Endothelial cell of umbilical vein (primary cell): ENCODE measurements around the gene TPSG1. TPM values are rescaled to one million over a fixed set of nuclear protein-coding genes. Genes with fewer than 3 reads are reported as not detected.

ENCODE experiments used
- BruUV-seq: library from RNA; stranded (reverse); fragments of 400-500 nt; replicated peaks from 2 replicates; lab custom pipeline; 2021; lab: Mats Ljungman, UMichigan
- CTCF ChIA-PET: fragments of 300-600, 350-600 bp; sonication (Branson Sonifier 250); formaldehyde crosslinking; loops from one replicate; lab custom pipeline; 2021; ENCODE audit warnings: antibody characterized with exemption, inconsistent platforms; lab: Charles Lee
- POLR2A ChIA-PET: fragments of 300-600, 350-600 bp; sonication (Branson Sonifier 250); formaldehyde crosslinking; loops from one replicate; lab custom pipeline; 2021; ENCODE audit warnings: antibody characterized with exemption, inconsistent platforms; lab: Charles Lee
- DNase-seq: peaks from one replicate; pipeline ENCODE4 v3.0.0-alpha.2; 2011; ENCODE audit warnings: low read depth, low spot score
- FAIRE-seq: peaks from 2 replicates; lab custom pipeline; 2011; peaks lifted over from hg19 to GRCh38; lab: Jason Lieb, UNC
- H2AFZ ChIP-seq: 2 replicates; pipeline ENCODE4 v1.6.0; 2012; ENCODE audit warnings: low read depth, low read length, control low read depth, inconsistent platforms
- H3K27ac ChIP-seq: 2 replicates; pipeline ENCODE4 v1.5.1; 2011; ENCODE audit warnings: low read depth, mild to moderate bottlenecking, control low read depth, low read length, moderate library complexity; ENCODE audit not compliant: insufficient read depth
- H3K27me3 ChIP-seq, 2 experiments: 2 replicates each; pipeline versions ENCODE4 v1.6.0 to v1.6.1; 2011; ENCODE audit warnings: low read length in 2 of 2, mixed read lengths in 1 of 2; ENCODE audit not compliant: control insufficient read depth in 2 of 2, insufficient read depth in 2 of 2
- H3K36me3 ChIP-seq, 2 experiments: 2 replicates in 1 of 2; 3 replicates in 1 of 2; pipeline ENCODE4 v1.5.1; 2011; ENCODE audit warnings: low read length in 2 of 2, mild to moderate bottlenecking in 1 of 2, moderate library complexity in 1 of 2; ENCODE audit not compliant: control insufficient read depth in 2 of 2, insufficient read depth in 2 of 2; ENCODE audit errors: extremely low read depth in 1 of 2
- H3K4me1 ChIP-seq: 3 replicates; pipeline ENCODE4 v1.5.1; 2011; ENCODE audit warnings: mild to moderate bottlenecking, low read length; ENCODE audit not compliant: control insufficient read depth, insufficient read depth; ENCODE audit errors: extremely low read depth
- H3K4me2 ChIP-seq: 2 replicates; pipeline ENCODE4 v1.6.1; 2011; ENCODE audit warnings: low read length, control low read depth, mixed read lengths; ENCODE audit not compliant: insufficient read depth
- H3K4me3 ChIP-seq, 3 experiments: fragments of 200-600 bp in 1 of 3; sonication (generic), shearing (Covaris generic) in 1 of 3; replicated peaks in 1 of 3; 2 replicates each; pipeline ENCODE4 v1.5.1; 2011 to 2016; ENCODE audit warnings: control low read depth in 3 of 3, low read length in 3 of 3, mild to moderate bottlenecking in 2 of 3, inconsistent platforms in 1 of 3, low read depth in 1 of 3, moderate library complexity in 1 of 3; ENCODE audit not compliant: insufficient read depth in 1 of 3
- H3K79me2 ChIP-seq: 2 replicates; pipeline ENCODE4 v1.6.0; 2012; ENCODE audit warnings: low read length, inconsistent platforms; ENCODE audit not compliant: control insufficient read depth, insufficient read depth
- H3K9ac ChIP-seq: replicated peaks from 2 replicates; pipeline ENCODE3; 2011; ENCODE audit warnings: low read length, control low read depth; ENCODE audit not compliant: insufficient read depth; ENCODE audit errors: extremely low read depth
- H3K9me1 ChIP-seq: replicated peaks from 3 replicates; pipeline ENCODE4 v1.6.0; 2011; ENCODE audit warnings: mild to moderate bottlenecking, low read length; ENCODE audit not compliant: control insufficient read depth, insufficient read depth; ENCODE audit errors: extremely low read depth
- H3K9me3 ChIP-seq: replicated peaks from 2 replicates; pipeline ENCODE4 v1.5.1; 2012; ENCODE audit warnings: low read length, inconsistent platforms; ENCODE audit not compliant: control insufficient read depth, insufficient read depth
- H4K20me1 ChIP-seq: replicated peaks from 2 replicates; pipeline ENCODE3; 2011; ENCODE audit warnings: mild to moderate bottlenecking, low read length; ENCODE audit not compliant: control insufficient read depth, insufficient read depth; ENCODE audit errors: extremely low read depth
- EZH2 ChIP-seq: IDR thresholded peaks from 2 replicates; pipeline ENCODE4 v1.6.1; 2012; ENCODE audit warnings: borderline replicate concordance, low read depth, mild to moderate bottlenecking, moderate library complexity, low read length, inconsistent platforms; ENCODE audit not compliant: severe bottlenecking
- FOS ChIP-seq: IDR thresholded peaks from 2 replicates; pipeline ENCODE4 v1.6.1; 2011; ENCODE audit warnings: mild to moderate bottlenecking, low read length, moderate library complexity, borderline replicate concordance; ENCODE audit not compliant: insufficient read depth
- JUN ChIP-seq: IDR thresholded peaks from 2 replicates; pipeline ENCODE4 v1.6.1; 2011; ENCODE audit warnings: borderline replicate concordance, low read depth; ENCODE audit not compliant: insufficient read length, insufficient read depth
- MAX ChIP-seq: IDR thresholded peaks from 2 replicates; pipeline ENCODE4 v1.6.1; 2011; ENCODE audit not compliant: insufficient read depth, insufficient read length
- POLR2A ChIP-seq: IDR thresholded peaks from 2 replicates; pipeline ENCODE4 v1.6.1; 2012; ENCODE audit warnings: low read depth, mild to moderate bottlenecking, control low read depth, low read length
- POLR2AphosphoS5 ChIP-seq: IDR thresholded peaks from 2 replicates; pipeline ENCODE4 v1.6.1; 2012; ENCODE audit warnings: low read depth, mild to moderate bottlenecking, control low read depth, low read length, moderate library complexity; ENCODE audit not compliant: insufficient read depth
- dilution Hi-C: fragments of 300-500 bp; cut with MboI; formaldehyde crosslinking; loops from one replicate; pipeline ENCODE4 v1.15.0; 2019; ENCODE audit warnings: low sequenced_read_pairs; ENCODE audit not compliant: extremely low pct_ligation_motif_present
- intact Hi-C: fragments of 100-400 bp; cut with micrococcal nuclease; formaldehyde crosslinking; loops from one replicate; pipeline ENCODE4 v1.10.0; 2022
- polyA plus RNA-seq, 4 experiments: library from polyadenylated mRNA; depleted of rRNA in 3 of 4; stranded (reverse) in 3 of 4; unstranded in 1 of 4; fragments of >200 nt; gene quantifications; 2 replicates each; pipeline versions ENCODE4 v1.2.1 to v1.2.3, GENCODE V29; 2011 to 2012; ENCODE audit warnings: missing spikeins in 1 of 4
- total RNA-seq: library from RNA; stranded (reverse); gene quantifications from 2 replicates; pipeline ENCODE4 v1.2.3, GENCODE V29; 2021
- TF ChIP-seq, protein P1 (sequence below), 2 donors: IDR thresholded peaks; 1 replicate in 1 of 2; 2 replicates in 1 of 2; pipeline ENCODE4 v1.5.1; 2011; ENCODE audit warnings: low read length in 2 of 2, mild to moderate bottlenecking in 2 of 2, moderate library complexity in 2 of 2, control low read depth in 1 of 2, inconsistent platforms in 1 of 2, low read depth in 1 of 2; ENCODE audit not compliant: insufficient read depth in 1 of 2; ENCODE audit errors: extremely low read depth in 1 of 2

The TPSG1 gene
- total and polyA plus RNA-seq, 2 donors (not counting 3 experiments of a cell fraction or from before 2014, with no cell fraction given) = not detected

- H3K27me3 ChIP-seq = peaks cover 13 to 14% of the 10 kb centered on the region in 2 experiments
- no peak overlapping the region for H3K27ac ChIP-seq
- H3K9me1 ChIP-seq = no peaks in the 10 kb centered on the region
- TF ChIP-seq FOS (no peak), POLR2AphosphoS5 (no peak), JUN (no peak), POLR2A (no peak)
- H3K9ac ChIP-seq = no peak overlapping the region
- dilution Hi-C loops (no loop called here), intact Hi-C loops (no loop called here)
- H4K20me1 ChIP-seq = no peaks in the 10 kb centered on the region
- FAIRE-seq = no peak
- H3K4me3 ChIP-seq = no peak overlapping the region
- DNase-seq = no peak
- no peaks in the 10 kb centered on the region for H3K4me1 ChIP-seq
- H3K4me2 ChIP-seq = no peak overlapping the region
- ChIA-PET POLR2A (no interaction called here), CTCF (no interaction called here)
- H3K79me2 ChIP-seq = no peaks in the 10 kb centered on the region
- no peaks in the 10 kb centered on the region for H3K36me3 ChIP-seq
- no peaks in the 10 kb centered on the region for H3K9me3 ChIP-seq
- H2AFZ ChIP-seq = no peak overlapping the region
- BruUV-seq = no TSS peak
Measured at GRCh38 chr16:1265090-1265630, 40.1 kb upstream of the TPSG1 start.

DNA sequence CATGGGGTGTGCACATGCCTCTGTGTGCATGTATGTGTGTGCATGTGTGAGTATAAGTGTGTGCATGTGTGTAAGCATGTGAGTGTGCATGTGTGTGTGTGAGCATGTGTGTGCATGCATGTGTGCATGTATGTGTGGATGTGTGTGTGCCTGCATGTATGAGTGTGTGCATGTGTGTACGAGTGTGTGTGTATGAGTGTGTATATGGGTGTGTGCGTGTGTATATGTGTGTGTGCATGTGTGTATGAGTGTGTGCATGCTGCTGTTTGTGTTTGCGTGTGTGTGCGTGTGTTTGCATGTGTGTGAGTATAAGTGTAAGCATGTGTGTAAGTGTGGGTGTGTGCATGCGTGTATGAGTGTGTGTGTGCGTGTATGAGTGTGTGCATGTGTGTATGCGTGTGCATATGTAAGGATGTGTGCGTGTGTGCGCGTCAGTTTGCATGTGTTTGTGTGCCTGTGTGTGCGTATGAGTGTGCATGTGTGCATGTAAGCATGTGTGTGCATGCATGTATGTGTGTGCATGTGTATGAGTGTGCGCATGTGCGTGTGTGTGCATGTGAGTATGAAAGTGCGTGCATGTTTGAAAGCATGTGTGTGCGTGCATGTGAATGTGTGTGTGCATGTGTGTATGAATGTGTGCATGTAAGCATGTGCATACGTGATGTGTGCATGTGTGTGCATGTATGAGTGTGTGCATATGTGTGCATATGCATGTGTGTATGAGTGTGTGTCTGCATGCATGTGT, 39.4 kb upstream of the TPSG1 start:
- Histone ChIP-seq H3K4me2 (no peak overlapping the region), H3K27ac (no peak overlapping the region), H3K4me3 (no peak overlapping the region), H3K9me3 (no peaks in the 10 kb centered on the region), H3K36me3 (no peaks in the 10 kb centered on the region), H3K4me1 (no peaks in the 10 kb centered on the region), H2AFZ (no peak overlapping the region), H3K9me1 (no peaks in the 10 kb centered on the region), H3K79me2 (no peaks in the 10 kb centered on the region), H3K27me3 (peaks cover 16 to 19% of the 10 kb centered on the region in 2 experiments), H4K20me1 (no peaks in the 10 kb centered on the region), H3K9ac (no peak overlapping the region)
- no peak for TF ChIP-seq JUN
- no peak for TF ChIP-seq MAX
- TF ChIP-seq, protein P1, sequence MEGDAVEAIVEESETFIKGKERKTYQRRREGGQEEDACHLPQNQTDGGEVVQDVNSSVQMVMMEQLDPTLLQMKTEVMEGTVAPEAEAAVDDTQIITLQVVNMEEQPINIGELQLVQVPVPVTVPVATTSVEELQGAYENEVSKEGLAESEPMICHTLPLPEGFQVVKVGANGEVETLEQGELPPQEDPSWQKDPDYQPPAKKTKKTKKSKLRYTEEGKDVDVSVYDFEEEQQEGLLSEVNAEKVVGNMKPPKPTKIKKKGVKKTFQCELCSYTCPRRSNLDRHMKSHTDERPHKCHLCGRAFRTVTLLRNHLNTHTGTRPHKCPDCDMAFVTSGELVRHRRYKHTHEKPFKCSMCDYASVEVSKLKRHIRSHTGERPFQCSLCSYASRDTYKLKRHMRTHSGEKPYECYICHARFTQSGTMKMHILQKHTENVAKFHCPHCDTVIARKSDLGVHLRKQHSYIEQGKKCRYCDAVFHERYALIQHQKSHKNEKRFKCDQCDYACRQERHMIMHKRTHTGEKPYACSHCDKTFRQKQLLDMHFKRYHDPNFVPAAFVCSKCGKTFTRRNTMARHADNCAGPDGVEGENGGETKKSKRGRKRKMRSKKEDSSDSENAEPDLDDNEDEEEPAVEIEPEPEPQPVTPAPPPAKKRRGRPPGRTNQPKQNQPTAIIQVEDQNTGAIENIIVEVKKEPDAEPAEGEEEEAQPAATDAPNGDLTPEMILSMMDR (IDR thresholded peaks at IDR 0.05; ENCODE audit: extremely low read depth in 1 of 2, insufficient read depth in 1 of 2, low read depth in 1 of 2, low read length in 2 of 2) = no peak
- no peak for TF ChIP-seq POLR2AphosphoS5
- no peak for TF ChIP-seq FOS
- no peak for TF ChIP-seq EZH2
- no peak for TF ChIP-seq POLR2A
- ChIA-PET CTCF (no interaction called here), POLR2A (no interaction called here)
- DNase-seq (no peak), FAIRE-seq (no peak)
- BruUV-seq = no TSS peak
- dilution Hi-C loops (no loop called here), intact Hi-C loops (no loop called here)
